Measurements from ENCODE around the gene LRRC36.

The LRRC36 gene

GRCh38 chr16:67294938-67295361 is 31.7 kb upstream of the LRRC36 start:
- DNase-seq (ENCODE audit: low read depth), result no peak

- DNase-seq (ENCODE audit: low read depth), result no peak
Measured at GRCh38 chr16:67296420-67296819, 30.2 kb upstream of the LRRC36 start.

GRCh38 chr16:67298277-67298676 is 28.3 kb upstream of the LRRC36 start:
- DNase-seq (ENCODE audit: low read depth), result no peak

GRCh38 chr16:67299269-67299668 is 27.3 kb upstream of the LRRC36 start:
- DNase-seq (ENCODE audit: low read depth), result no peak

GRCh38 chr16:67301080-67301782 is 25.4 kb upstream of the LRRC36 start:
- DNase-seq (ENCODE audit: low read depth), result no peak

GRCh38 chr16:67302076-67302475 is 24.5 kb upstream of the LRRC36 start:
- DNase-seq (ENCODE audit: low read depth), result no peak

- DNase-seq (ENCODE audit: low read depth), result no peak
Measured at GRCh38 chr16:67302970-67303369, 23.6 kb upstream of the LRRC36 start.

GRCh38 chr16:67304020-67304419 is 22.6 kb upstream of the LRRC36 start:
- no peak for DNase-seq (ENCODE audit: low read depth)

GRCh38 chr16:67305216-67306071 is 21.2 kb upstream of the LRRC36 start:
- no peak for DNase-seq (ENCODE audit: low read depth)

- DNase-seq (ENCODE audit: low read depth), result no peak
Measured at GRCh38 chr16:67310561-67310960, 16.1 kb upstream of the LRRC36 start.

- DNase-seq (ENCODE audit: low read depth), result no peak
Measured at GRCh38 chr16:67311607-67312488, 14.8 kb upstream of the LRRC36 start.

GRCh38 chr16:67312719-67313118 is 13.9 kb upstream of the LRRC36 start:
- no peak for DNase-seq (ENCODE audit: low read depth)

GRCh38 chr16:67317853-67318252 is 8.8 kb upstream of the LRRC36 start:
- no peak for DNase-seq (ENCODE audit: low read depth)

- DNase-seq (ENCODE audit: low read depth), result no peak
Measured at GRCh38 chr16:67326115-67326471, 522 bp upstream of the LRRC36 start.

GRCh38 chr16:67327743-67328142 is 1.1 kb downstream of the LRRC36 start:
- no peak for DNase-seq (ENCODE audit: low read depth)

- no peak for DNase-seq (ENCODE audit: low read depth)
Measured at GRCh38 chr16:67329901-67330300, 3.3 kb downstream of the LRRC36 start.

GRCh38 chr16:67333315-67333714 is 6.7 kb downstream of the LRRC36 start:
- DNase-seq (ENCODE audit: low read depth), result no peak

- DNase-seq (ENCODE audit: low read depth), result no peak
Measured at GRCh38 chr16:67336116-67336515, 9.5 kb downstream of the LRRC36 start.

- DNase-seq (ENCODE audit: low read depth), result no peak
Measured at GRCh38 chr16:67336648-67337047, 10.0 kb downstream of the LRRC36 start.

- no peak for DNase-seq (ENCODE audit: low read depth)
Measured at GRCh38 chr16:67339453-67339852, 12.8 kb downstream of the LRRC36 start.

GRCh38 chr16:67341250-67341649 is 14.6 kb downstream of the LRRC36 start:
- no peak for DNase-seq (ENCODE audit: low read depth)

GRCh38 chr16:67342616-67343015 is 16.0 kb downstream of the LRRC36 start:
- no peak for DNase-seq (ENCODE audit: low read depth)

GRCh38 chr16:67345401-67345800 is 18.8 kb downstream of the LRRC36 start:
- DNase-seq (ENCODE audit: low read depth), result no peak

All from activated T-cell treated with anti-CD3 and anti-CD28 coated beads for 1 hour (primary cell).